ENCODE measurements around the gene UBAP1. TPM values are rescaled to one million over a fixed set of nuclear protein-coding genes. Genes with fewer than 3 reads are reported as not detected.

Gene UBAP1
- total RNA-seq, 1 donor from 2014 or later, result 32.5 TPM

DNA sequence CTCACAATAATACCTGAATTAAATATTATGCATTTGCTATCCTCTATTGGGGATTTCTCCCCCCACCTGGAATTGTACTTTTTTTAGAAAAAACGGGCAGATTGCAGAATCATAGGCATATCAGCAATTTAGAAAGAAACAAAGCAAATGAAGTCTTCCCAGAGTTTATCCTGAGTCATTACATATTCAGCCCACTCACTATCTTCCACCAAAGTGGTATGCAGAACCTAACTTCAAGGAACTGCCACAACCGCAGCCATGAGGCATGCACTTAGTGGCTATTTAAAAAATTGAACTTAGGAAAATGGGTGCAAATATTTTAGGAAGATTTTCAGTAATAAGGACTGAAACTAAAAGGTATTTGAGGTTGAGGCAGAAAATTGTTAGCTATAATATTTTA is 48.6 kb downstream of the UBAP1 start:
- Mint-ChIP-seq H3K4me1 (ENCODE audit: unreplicated experiment) (no peaks in the 10 kb centered on the region), H3K36me3 (ENCODE audit: low read depth, unreplicated experiment) (no peaks in the 10 kb centered on the region), H3K9me3 (ENCODE audit: unreplicated experiment) (no peaks in the 10 kb centered on the region), H3K27me3 (ENCODE audit: unreplicated experiment) (no peaks in the 10 kb centered on the region), H3K4me3 (ENCODE audit: unreplicated experiment) (no peak overlapping the region), H3K27ac (ENCODE audit: unreplicated experiment) (no peak overlapping the region)
- DNase-seq (ENCODE audit: low spot score), result no peak
- TF ChIP-seq, protein P1, sequence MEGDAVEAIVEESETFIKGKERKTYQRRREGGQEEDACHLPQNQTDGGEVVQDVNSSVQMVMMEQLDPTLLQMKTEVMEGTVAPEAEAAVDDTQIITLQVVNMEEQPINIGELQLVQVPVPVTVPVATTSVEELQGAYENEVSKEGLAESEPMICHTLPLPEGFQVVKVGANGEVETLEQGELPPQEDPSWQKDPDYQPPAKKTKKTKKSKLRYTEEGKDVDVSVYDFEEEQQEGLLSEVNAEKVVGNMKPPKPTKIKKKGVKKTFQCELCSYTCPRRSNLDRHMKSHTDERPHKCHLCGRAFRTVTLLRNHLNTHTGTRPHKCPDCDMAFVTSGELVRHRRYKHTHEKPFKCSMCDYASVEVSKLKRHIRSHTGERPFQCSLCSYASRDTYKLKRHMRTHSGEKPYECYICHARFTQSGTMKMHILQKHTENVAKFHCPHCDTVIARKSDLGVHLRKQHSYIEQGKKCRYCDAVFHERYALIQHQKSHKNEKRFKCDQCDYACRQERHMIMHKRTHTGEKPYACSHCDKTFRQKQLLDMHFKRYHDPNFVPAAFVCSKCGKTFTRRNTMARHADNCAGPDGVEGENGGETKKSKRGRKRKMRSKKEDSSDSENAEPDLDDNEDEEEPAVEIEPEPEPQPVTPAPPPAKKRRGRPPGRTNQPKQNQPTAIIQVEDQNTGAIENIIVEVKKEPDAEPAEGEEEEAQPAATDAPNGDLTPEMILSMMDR (IDR thresholded peaks at IDR 0.05; ENCODE audit: unreplicated experiment), result no peak

DNA sequence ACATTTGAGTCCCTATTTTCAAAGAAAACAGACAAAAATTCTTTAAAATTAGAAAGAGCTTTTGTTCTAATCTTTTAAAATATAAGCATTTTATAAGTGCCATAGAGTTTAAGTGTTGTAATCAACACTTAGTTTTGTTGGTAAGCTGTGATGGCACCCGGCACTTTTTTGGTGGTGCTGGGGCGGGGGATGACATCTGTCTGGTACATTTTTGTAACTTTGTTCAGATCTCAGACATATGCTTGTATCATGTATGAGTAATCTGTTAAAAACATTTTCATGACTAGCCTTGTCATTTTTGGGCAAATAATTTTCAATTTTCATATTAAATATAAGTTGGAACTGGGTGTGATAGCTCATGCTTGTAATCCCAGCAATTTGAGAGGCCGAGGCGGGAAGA is 51.7 kb downstream of the UBAP1 start:
- no peaks in the 10 kb centered on the region for H3K9me3 Mint-ChIP-seq (ENCODE audit: unreplicated experiment)
- H3K36me3 Mint-ChIP-seq (ENCODE audit: low read depth, unreplicated experiment), result no peaks in the 10 kb centered on the region
- H3K27me3 Mint-ChIP-seq (ENCODE audit: unreplicated experiment), result no peaks in the 10 kb centered on the region
- no peaks in the 10 kb centered on the region for H3K4me1 Mint-ChIP-seq (ENCODE audit: unreplicated experiment)
- DNase-seq (ENCODE audit: low spot score), result no peak
- H3K4me3 Mint-ChIP-seq (ENCODE audit: unreplicated experiment), result no peak overlapping the region
- H3K27ac Mint-ChIP-seq (ENCODE audit: unreplicated experiment), result no peak overlapping the region
- TF ChIP-seq, protein P1 (IDR thresholded peaks at IDR 0.05; ENCODE audit: unreplicated experiment), result no peak

DNA sequence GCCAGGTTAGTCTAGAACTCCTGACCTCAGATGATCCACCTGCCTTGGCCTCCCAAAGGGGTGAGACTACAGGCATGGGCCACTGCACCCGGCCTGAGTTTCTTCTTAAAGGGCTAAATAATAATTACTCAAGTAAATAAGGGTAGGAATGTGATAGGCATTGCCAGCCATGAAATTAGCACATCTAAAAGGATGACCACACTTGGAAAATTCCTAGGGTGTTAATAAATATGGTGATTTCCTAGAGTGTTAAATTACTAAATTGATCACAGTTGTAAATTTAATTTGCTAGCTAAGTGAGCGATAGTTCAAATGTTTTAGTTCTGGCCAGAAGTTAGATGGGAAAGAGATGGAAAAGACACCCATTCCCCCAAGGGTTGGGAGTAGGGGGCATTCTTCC is 53.4 kb downstream of the UBAP1 start:
- H3K36me3 Mint-ChIP-seq (ENCODE audit: low read depth, unreplicated experiment), result peaks cover 9% of the 10 kb centered on the region
- TF ChIP-seq, protein P1 (IDR thresholded peaks at IDR 0.05; ENCODE audit: unreplicated experiment), result no peak
- no peak overlapping the region for H3K4me3 Mint-ChIP-seq (ENCODE audit: unreplicated experiment)
- no peaks in the 10 kb centered on the region for H3K9me3 Mint-ChIP-seq (ENCODE audit: unreplicated experiment)
- H3K27ac Mint-ChIP-seq (ENCODE audit: unreplicated experiment), result no peak overlapping the region
- no peaks in the 10 kb centered on the region for H3K27me3 Mint-ChIP-seq (ENCODE audit: unreplicated experiment)
- no peaks in the 10 kb centered on the region for H3K4me1 Mint-ChIP-seq (ENCODE audit: unreplicated experiment)
- DNase-seq (ENCODE audit: low spot score), result no peak

- H3K27ac Mint-ChIP-seq (ENCODE audit: unreplicated experiment), result no peak overlapping the region
- peaks cover 9% of the 10 kb centered on the region for H3K36me3 Mint-ChIP-seq (ENCODE audit: low read depth, unreplicated experiment)
- no peak overlapping the region for H3K4me3 Mint-ChIP-seq (ENCODE audit: unreplicated experiment)
- H3K27me3 Mint-ChIP-seq (ENCODE audit: unreplicated experiment), result no peaks in the 10 kb centered on the region
- no peaks in the 10 kb centered on the region for H3K9me3 Mint-ChIP-seq (ENCODE audit: unreplicated experiment)
- H3K4me1 Mint-ChIP-seq (ENCODE audit: unreplicated experiment), result no peaks in the 10 kb centered on the region
- DNase-seq (ENCODE audit: low spot score), result no peak
- TF ChIP-seq, protein P1 (IDR thresholded peaks at IDR 0.05; ENCODE audit: unreplicated experiment), result no peak
These were observed 54.8 kb downstream of the UBAP1 start for GRCh38 chr9:34233672-34234071.

DNA sequence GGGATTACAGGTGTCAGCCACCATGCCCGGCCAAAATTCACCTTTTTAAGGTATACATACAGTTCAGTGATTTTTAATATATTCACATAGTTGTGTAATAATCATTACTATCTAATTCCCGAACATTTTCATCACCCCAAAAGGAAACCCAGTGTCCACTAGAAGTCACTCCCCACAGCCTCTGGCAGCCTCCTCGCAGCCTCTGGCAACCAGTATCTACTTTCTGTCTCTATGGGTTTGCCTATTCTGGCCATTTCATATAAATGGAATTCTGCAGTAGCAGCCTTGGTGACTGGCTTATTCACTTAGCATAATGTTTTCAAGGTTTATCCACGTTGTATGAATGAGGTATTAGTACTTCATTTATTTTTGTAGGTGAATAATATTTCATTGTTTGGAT is 59.0 kb downstream of the UBAP1 start:
- Mint-ChIP-seq H3K9me3 (ENCODE audit: unreplicated experiment) (no peaks in the 10 kb centered on the region), H3K4me1 (ENCODE audit: unreplicated experiment) (peaks cover 12% of the 10 kb centered on the region), H3K4me3 (ENCODE audit: unreplicated experiment) (no peak overlapping the region), H3K27ac (ENCODE audit: unreplicated experiment) (no peak overlapping the region), H3K27me3 (ENCODE audit: unreplicated experiment) (no peaks in the 10 kb centered on the region), H3K36me3 (ENCODE audit: low read depth, unreplicated experiment) (peaks cover 16% of the 10 kb centered on the region)
- TF ChIP-seq, protein P1 (IDR thresholded peaks at IDR 0.05; ENCODE audit: unreplicated experiment), result no peak
- no peak for DNase-seq (ENCODE audit: low spot score)
